GM19099 (cell line): ENCODE results near the gene TRIM38.

Experiments
- POLR2A ChIP-seq: IDR thresholded peaks from 3 replicates; pipeline ENCODE4 v1.6.1; 2011; ENCODE audit warnings: low read depth; ENCODE audit not compliant: insufficient read length; ENCODE audit errors: extremely low read depth

TRIM38 gene, protein sequence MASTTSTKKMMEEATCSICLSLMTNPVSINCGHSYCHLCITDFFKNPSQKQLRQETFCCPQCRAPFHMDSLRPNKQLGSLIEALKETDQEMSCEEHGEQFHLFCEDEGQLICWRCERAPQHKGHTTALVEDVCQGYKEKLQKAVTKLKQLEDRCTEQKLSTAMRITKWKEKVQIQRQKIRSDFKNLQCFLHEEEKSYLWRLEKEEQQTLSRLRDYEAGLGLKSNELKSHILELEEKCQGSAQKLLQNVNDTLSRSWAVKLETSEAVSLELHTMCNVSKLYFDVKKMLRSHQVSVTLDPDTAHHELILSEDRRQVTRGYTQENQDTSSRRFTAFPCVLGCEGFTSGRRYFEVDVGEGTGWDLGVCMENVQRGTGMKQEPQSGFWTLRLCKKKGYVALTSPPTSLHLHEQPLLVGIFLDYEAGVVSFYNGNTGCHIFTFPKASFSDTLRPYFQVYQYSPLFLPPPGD

DNA sequence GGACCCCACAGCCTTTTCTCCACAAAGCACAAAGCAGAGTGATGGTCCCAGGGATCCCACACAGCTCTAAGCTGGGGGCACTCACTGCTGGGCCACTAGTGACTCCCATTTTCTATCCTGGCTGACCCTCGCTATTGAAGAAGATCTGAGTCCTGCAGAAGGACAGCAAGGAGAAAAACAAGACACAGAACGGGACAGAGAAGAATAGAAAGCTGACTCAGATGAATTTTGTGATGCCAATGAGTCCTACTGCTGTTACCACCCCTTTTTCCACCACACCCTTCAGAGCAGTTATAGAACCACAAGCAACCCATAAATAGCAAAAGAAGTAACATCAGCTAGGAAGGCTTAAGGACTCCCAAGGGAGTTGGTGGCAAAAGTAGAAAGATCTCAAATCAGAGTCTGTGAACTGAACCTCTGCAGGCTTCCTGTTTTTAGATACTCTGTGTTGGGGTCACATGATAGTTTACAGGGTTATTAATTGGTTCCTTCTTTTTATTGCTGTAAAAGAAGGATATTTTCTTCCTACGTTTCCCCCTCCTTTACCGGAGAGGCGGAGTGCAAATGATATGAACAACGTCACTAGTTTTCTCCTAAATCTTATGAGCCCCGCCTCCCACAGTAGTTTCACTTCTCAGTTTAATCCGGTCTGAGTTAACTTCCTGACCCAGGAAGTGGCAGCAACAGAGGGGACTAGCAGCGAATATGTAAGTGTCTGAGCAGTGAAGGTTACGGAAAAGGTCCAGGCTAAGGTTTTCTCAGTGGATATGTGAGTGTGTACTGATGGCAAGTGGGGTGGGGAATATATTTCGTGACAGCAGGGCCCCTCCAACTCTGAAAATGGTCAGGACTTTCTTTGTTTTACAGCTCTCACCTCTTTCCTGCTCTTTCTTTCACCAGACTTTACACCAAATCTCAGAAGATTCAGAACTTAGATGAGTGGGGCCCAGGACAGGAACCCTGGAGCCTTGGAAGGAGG is at the start of gene TRIM38:
TRIM38 (plus strand) TSS at position 654 of the 979 bp plus-strand sequence. CDS start 3,721 bp downstream, outside the sequence.
- peak; percentile 92 for TF ChIP-seq POLR2A

DNA sequence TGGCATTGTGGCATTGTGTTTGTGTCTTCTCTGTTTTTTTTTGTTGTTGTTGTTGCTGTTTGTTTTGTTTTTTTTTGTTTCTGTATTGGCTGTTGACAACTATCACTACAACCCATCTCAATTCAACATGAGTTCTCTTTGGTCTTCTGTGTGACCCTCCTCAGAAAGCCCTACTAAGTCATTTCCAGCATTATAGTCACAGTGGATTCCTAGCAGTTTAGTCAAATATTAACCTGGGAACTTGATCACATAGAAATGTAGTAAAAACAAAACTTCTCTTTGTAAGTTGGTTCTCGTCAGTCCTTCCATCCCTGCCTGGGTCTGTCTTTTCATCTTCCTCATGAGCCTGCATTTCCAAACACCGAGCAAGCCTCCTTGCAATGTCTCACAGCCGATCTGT is 48.9 kb upstream of the TRIM38 start:
- TF ChIP-seq POLR2A = no peak

DNA sequence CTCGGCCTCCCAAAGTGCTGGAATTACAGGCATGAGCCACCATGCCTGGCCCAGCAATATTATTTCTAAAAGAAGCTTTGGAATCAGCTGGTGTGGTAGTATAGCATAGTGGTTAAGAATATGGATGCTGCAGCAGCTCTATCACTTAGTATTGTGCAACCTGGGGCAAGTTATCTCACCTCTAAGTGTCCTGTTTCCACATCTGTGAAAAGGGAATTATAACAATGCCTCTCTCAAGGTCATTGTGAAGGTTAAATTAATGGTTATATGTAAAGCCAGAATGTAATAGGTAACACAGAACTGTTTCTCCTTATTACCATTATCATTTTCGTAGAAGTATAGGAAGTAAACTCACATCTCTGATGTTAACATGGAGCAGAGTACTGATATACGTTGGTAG is 46.3 kb upstream of the TRIM38 start:
- TF ChIP-seq POLR2A = no peak

DNA sequence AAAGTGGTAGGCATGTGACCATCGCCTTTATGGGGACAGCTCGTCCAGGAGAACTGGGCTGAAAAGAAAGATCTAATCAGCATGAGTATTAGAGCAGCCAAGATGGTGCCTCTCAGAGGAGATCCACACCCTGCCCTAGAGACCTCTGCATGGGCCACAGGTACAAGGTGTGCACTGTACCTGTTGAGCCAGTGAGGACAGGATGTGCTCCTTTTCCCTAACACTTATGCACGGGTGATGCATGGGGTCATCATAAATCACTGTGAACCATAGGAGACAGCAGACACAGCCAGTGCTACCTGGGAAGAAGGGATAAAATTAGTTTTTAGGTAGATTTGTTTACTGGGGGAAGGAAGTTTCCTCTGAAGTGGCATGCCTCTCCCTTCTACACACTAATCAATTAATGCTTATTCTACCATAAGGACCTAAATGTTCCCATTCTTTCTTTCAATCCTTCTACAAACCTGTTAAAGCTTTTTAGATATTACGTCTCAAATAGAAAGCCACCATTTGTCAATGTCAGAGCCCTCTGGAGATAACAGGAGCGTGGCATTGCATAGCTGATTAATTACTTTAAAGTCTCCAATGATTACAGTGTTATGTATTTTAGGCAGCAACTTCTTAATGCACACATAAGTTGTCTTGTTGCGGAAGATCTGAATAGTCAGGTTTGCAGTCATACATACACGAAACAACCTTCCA is 45.7 kb upstream of the TRIM38 start:
- TF ChIP-seq POLR2A = no peak

DNA sequence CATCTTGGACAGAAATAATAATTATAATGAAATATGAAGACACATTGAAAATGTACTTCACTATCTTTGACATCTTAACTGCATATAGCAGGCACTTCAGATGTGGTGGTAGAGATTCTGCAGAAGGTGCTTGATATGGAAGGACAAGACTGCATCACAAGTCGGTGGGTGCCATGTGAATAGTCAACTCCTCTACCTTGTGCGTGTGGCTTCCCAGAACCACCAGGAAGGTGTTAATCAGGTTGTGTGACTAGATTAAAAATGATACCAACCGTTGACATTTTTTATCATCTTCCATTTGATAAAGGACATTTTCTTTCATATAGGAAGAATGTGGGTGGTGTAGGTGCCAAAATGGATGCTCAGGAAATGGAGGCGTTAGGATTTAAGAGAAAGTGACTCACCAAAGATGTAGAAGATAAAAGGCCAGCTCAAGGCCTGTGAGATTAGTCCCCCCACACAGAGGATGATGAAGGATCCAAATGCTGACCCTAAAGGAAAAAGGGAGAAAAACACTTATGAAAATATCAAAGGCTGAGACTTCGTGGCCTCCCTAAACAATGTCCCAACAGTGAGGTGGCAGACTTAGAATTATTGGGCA is 44.4 kb upstream of the TRIM38 start:
- no peak for TF ChIP-seq POLR2A

DNA sequence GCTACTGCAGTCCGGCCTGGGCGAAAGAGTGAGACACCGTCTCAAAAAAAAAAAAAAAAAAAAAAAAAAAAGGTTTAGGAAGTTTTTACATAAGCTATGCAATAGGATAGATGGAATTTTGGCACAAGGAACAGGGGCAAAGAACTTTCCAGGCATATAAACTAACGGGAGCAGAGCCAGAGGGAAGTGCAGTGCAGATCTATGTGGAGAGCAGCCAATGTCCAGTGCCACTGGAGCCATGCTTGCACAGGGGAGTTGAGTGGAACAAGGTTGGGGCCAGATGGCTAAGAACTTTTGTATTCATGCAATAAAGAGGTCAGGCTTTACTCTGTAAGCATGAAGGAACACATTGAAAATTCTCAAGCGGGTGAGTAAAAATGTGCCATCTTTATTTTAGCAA is 42.9 kb upstream of the TRIM38 start:
- no peak for TF ChIP-seq POLR2A

DNA sequence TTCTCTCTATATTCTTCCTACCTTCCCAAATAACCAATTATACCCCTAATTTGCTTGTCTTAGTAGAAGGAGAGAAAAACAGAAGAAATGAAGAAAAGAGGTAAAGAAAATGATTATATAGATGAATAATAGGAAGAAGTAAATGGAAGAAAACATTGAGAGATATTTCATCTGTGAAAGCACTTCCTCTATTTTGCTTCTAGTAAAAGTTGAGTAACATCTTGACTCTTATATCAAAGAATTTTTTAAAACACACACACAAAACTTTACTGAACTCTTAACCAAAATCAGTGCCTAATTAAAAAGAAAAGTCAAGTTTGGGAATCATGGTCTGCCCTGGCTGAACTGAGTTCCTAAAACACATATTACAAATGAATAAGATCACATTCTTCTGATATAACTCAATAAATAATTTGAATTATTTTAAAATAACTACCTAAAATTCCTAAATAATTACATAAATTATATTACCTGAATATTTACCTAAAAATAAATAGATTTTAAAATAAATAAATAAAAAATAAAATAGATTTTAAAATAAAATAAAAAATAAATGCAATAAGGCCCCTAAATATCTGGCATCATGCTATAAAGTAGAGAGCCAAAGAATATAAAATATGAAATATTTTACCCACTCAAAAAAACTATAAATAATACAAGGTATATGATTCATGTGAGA is 40.9 kb upstream of the TRIM38 start:
- TF ChIP-seq POLR2A = no peak

DNA sequence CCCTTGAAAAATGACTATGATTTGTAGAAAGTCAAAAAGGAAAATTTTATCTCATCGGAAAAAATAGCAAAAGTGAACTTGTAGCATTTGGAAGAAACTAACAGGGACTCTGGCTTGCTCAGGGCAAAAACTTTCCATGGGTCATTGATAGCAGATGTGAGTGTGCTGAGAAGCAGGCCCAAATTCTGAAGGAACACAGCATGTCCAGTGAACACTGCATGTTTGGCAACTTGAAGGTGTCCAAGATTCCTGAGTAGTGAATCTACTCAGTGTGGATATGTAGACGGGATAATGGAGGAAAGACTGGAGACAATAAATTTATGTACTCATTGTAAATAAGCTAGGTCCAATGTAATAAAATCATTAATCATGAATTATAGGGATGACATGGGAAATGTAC is 40.3 kb upstream of the TRIM38 start:
- TF ChIP-seq POLR2A = no peak

DNA sequence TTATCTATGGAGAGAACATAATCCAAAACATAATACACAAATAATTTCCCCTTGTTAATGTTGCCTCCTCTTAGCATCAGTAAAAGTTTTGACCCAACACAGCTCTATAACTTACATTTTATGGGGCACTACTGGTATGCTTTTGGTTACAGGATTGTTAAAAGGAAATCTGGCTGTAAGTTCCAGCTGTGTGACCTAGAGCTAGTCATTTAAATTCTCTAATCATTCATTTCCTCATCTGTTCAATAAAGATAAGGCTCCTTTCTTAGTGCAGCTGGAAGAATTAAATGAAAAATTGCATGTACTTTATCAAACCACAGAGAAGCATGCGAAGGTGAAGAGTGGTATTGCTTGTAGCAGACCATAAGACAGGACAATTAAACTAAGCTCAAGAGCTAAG is 36.7 kb upstream of the TRIM38 start:
- no peak for TF ChIP-seq POLR2A

DNA sequence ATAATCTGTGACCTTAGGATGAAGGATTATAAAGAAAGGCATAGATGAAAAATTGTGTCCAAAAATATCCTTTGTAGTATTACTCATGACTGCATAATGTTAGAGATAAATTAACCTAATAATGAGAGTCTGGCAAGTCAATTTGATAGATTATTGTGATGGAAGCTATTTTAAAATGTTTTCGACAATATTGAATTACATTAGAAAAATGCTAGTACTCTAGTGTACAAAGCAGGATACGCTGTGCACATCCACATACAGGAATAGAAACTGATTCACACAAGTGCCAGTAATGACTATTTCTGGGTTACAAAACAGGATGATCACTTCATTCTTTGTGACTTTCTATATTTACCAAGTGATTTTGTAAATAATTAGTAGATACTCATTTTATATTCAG is 35.4 kb upstream of the TRIM38 start:
- TF ChIP-seq POLR2A = no peak

DNA sequence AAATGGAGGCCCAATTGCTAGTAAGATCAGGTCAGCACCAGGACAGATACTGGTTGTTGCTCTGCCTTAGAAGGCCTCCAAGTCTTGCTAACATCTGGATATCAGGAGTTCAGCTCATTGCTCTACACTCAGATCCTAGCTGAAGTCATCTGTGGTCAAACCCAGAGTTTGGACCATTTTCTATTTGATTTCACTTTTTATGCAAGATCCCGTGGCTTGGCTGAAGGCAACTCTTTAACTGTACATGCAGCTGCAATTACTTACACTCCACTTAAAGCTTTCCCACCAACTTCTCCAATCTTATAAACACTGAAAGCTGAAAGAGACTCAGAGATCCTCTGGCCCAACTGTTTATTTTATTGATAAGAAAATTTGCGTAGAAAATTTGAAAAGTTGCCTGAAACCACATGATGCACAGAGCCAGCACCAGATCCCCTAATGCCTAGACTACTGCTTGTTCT is 34.8 kb upstream of the TRIM38 start:
- no peak for TF ChIP-seq POLR2A

DNA sequence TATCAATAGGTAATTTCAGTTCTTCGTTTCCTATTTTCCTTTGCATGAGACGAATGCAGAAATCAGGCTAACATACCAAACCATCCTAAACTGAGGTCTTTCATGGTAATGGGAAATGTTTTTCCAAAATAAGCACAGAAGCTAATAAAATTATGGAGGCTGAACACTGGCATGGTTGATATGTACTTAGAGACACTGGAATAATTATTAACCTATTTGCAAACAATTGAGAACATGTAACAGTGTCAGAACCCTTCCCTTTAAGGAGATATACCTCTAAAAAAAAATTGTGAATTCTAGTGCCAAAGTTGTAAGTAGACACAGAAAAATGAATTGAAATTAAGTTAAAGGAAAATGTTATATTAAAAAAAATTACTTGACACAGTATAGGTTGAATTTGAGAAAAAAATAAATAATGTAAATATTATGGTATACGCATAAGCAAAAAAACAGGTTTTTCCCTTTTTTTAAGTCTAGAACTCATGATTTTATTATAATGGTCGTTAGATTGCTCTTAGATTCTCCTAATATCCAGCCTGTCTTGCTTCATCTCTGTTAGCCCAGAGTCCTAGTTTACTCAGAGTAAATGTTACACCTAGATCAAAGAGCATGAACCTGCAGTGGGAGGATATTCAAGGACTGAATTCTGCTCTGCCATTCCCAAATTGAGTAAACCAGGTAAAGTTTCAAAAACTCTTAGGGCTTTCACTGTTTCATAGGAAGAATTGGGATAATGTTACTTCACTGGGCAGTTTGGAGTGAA is 33.9 kb upstream of the TRIM38 start:
- TF ChIP-seq POLR2A = no peak
